ENCODE data around the gene LAD1.

- TF ChIP-seq CTCF (conservative IDR thresholded peaks at IDR 0.05; ENCODE audit: low read depth, low read length) (no peak), RAD21 (IDR thresholded peaks at IDR 0.05; ENCODE audit: low read length) (no peak), RFX5 (IDR thresholded peaks at IDR 0.05; ENCODE audit: low read depth, low read length) (no peak), BHLHE40 (IDR thresholded peaks at IDR 0.05; ENCODE audit: low read depth, low read length) (no peak), POLR2A (IDR thresholded peaks at IDR 0.05; ENCODE audit: low read depth, low read length) (no peak), MXI1 (IDR thresholded peaks at IDR 0.05; ENCODE audit: borderline replicate concordance, low read depth, low read length) (no peak), USF2 (IDR thresholded peaks at IDR 0.05; ENCODE audit: low read depth, low read length) (no peak), MAZ (IDR thresholded peaks at IDR 0.05; ENCODE audit: borderline replicate concordance, low read depth, low read length) (no peak), CEBPB (IDR thresholded peaks at IDR 0.05; ENCODE audit: low read depth, low read length) (no peak), SMC3 (IDR thresholded peaks at IDR 0.05; ENCODE audit: low read depth, low read length) (no peak)
Observed at GRCh38 chr1:201349092-201349491, 50.0 kb downstream of the LAD1 start.
